Activated gamma-delta T cell (primary cell): Measurements from ENCODE around the gene SLCO2B1.

Experiments
- DNase-seq: peaks from one replicate; lab custom pipeline; 2025; lab: John Stamatoyannopoulos, UW

Gene SLCO2B1

GRCh38 chr11:75219869-75220268 is 69.0 kb downstream of the SLCO2B1 start:
- DNase-seq, result no peak

GRCh38 chr11:75223954-75224643 is 73.2 kb downstream of the SLCO2B1 start:
- no peak for DNase-seq

GRCh38 chr11:75225794-75226193 is 74.9 kb downstream of the SLCO2B1 start:
- no peak for DNase-seq

- no peak for DNase-seq
Observed at GRCh38 chr11:75229466-75229865, 78.6 kb downstream of the SLCO2B1 start.

- no peak for DNase-seq
Observed at GRCh38 chr11:75230621-75231020, 79.7 kb downstream of the SLCO2B1 start.

GRCh38 chr11:75233754-75234172 is 82.9 kb downstream of the SLCO2B1 start:
- DNase-seq, result no peak

- DNase-seq, result no peak
Observed at GRCh38 chr11:75236062-75236461, 85.2 kb downstream of the SLCO2B1 start.

GRCh38 chr11:75237050-75237449 is 86.1 kb downstream of the SLCO2B1 start:
- DNase-seq, result no peak

- no peak for DNase-seq
Observed at GRCh38 chr11:75238595-75239440, 87.9 kb downstream of the SLCO2B1 start.

- no peak for DNase-seq
Observed at GRCh38 chr11:75239531-75240290, 88.8 kb downstream of the SLCO2B1 start.

- no peak for DNase-seq
Observed at GRCh38 chr11:75240311-75241035, 89.6 kb downstream of the SLCO2B1 start, which contains the start of gene TPBGL. TPBGL (plus strand) TSS chr11:75240774; CDS start chr11:75241050, 276 bp downstream.

- peak; percentile 70 for DNase-seq
Observed at GRCh38 chr11:75241036-75241905, 90.4 kb downstream of the SLCO2B1 start.

- DNase-seq, result no peak
Observed at GRCh38 chr11:75241906-75242644, 91.2 kb downstream of the SLCO2B1 start.

- no peak for DNase-seq
Observed at GRCh38 chr11:75242722-75243600, 92.1 kb downstream of the SLCO2B1 start.

GRCh38 chr11:75244052-75244814 is 93.3 kb downstream of the SLCO2B1 start:
- DNase-seq, result no peak

- no peak for DNase-seq
Observed at GRCh38 chr11:75245356-75246005, 94.6 kb downstream of the SLCO2B1 start.

GRCh38 chr11:75246006-75246670 is 95.2 kb downstream of the SLCO2B1 start:
- no peak for DNase-seq
